ENCODE results near the gene RANBP3. TPM values are rescaled to one million over a fixed set of nuclear protein-coding genes. Genes with fewer than 3 reads are reported as not detected.

The RANBP3 gene
- polyA plus RNA-seq, 1 of the 3 experiments (the other 2 are of a cell fraction) = 84.0 TPM

GRCh38 chr19:5989388-5990074 lies 11.6 kb upstream of the RANBP3 start:
- H4K20me1 ChIP-seq (ENCODE audit: insufficient read depth) = no peaks in the 10 kb centered on the region
- WGBS (ENCODE audit: low lambda C conversion rate) = 72% methylated on average over 8 of the region's 8 CpGs
- peaks cover 2 to 3% of the 10 kb centered on the region in 2 experiments for H3K36me3 ChIP-seq (replicated peaks in 1 of 2; ENCODE audit: control insufficient read depth in 1 of 2, insufficient read depth in 2 of 2, low read length in 1 of 2)
- no peak overlapping the region for H3K27ac ChIP-seq (ENCODE audit: low read depth in 2 of 2, low read length in 1 of 2)
- H2AFZ ChIP-seq (ENCODE audit: low read depth) = no peak overlapping the region
- peaks cover 6% of the 10 kb centered on the region for H3F3A ChIP-seq (replicated peaks; ENCODE audit: insufficient read depth)
- H3K4me3 ChIP-seq (ENCODE audit: low read depth in 2 of 2, low read length in 1 of 2) = no peak overlapping the region
- CTCF ChIA-PET = interaction anchor here (0.6 to 12.1 kb wide), 11 partner anchors 9 to 1400 kb away, joined by 3 to 448 read pairs (median 14); partner anchors contain the start of gene NRTN
- no peak for DNase-seq
- POLR2A ChIA-PET = interaction anchor here (0.8 kb wide), 2 partner anchors 10 to 11 kb away, joined by 3 read pairs; partner anchors contain the start of gene RANBP3
- H3K9ac ChIP-seq = no peak overlapping the region
- H3K4me2 ChIP-seq = no peak overlapping the region
- no peaks in the 10 kb centered on the region for H3K9me3 ChIP-seq
- TF ChIP-seq MXI1 (IDR thresholded peaks at IDR 0.05; ENCODE audit: low read depth, low read length) = no peak
- no peak for TF ChIP-seq RXRA (IDR thresholded peaks at IDR 0.05; ENCODE audit: borderline replicate concordance, low read depth)
- no peak for TF ChIP-seq FOXJ3 (CRISPR knock-in tag; IDR thresholded peaks at IDR 0.05)
- TF ChIP-seq GATA2 (CRISPR knock-in tag; IDR thresholded peaks at IDR 0.05) = no peak
- TF ChIP-seq USF2 (IDR thresholded peaks at IDR 0.05; ENCODE audit: borderline replicate concordance, low read depth, low read length) = no peak
- no peak for TF ChIP-seq ELF1 (IDR thresholded peaks at IDR 0.05)
- TF ChIP-seq GABPA (IDR thresholded peaks at IDR 0.05; ENCODE audit: low read depth) = no peak
- no peak for TF ChIP-seq NFIC (IDR thresholded peaks at IDR 0.05; ENCODE audit: borderline replicate concordance)
- TF ChIP-seq TEAD4 (IDR thresholded peaks at IDR 0.05; ENCODE audit: borderline replicate concordance, insufficient read depth) = no peak
- TF ChIP-seq POLR2AphosphoS5 (IDR thresholded peaks at IDR 0.05; ENCODE audit: low read depth, low read length) = no peak
- TF ChIP-seq FOSL2 (IDR thresholded peaks at IDR 0.05; ENCODE audit: borderline replicate concordance, low read depth) = no peak
- no peak for TF ChIP-seq JUND (IDR thresholded peaks at IDR 0.05)
- no peak for TF ChIP-seq EP300 (IDR thresholded peaks at IDR 0.05; ENCODE audit: borderline replicate concordance in 1 of 2, low read depth in 1 of 2, low read length in 1 of 2)
- no peak for TF ChIP-seq ZBTB33 (IDR thresholded peaks at IDR 0.05; ENCODE audit: borderline replicate concordance, low read depth)
- TF ChIP-seq FOXM1 (IDR thresholded peaks at IDR 0.05; ENCODE audit: low read depth) = no peak
- TF ChIP-seq SIN3A (IDR thresholded peaks at IDR 0.05; ENCODE audit: borderline replicate concordance, low read depth, low read length) = no peak
- H3K4me1 ChIP-seq (ENCODE audit: control insufficient read depth in 1 of 2, insufficient read depth in 2 of 2, low read depth in 1 of 2, low read length in 1 of 2) = peaks cover 9 to 23% of the 10 kb centered on the region in 2 experiments; a peak in 3 of 4 replicates
- H3K27me3 ChIP-seq (ENCODE audit: insufficient read depth) = no peaks in the 10 kb centered on the region
- no peaks in the 10 kb centered on the region for H3K9me2 ChIP-seq
- no peaks in the 10 kb centered on the region for H3K79me2 ChIP-seq (ENCODE audit: insufficient read depth)
